Stimulated activated CD8-positive, alpha-beta memory T cell treated with anti-CD3 and anti-CD28 coated beads, Interleukin-12 subunit alpha, Interleukin-12 subunit beta, amount 100 ng/mL, for 24 hours (primary cell): ENCODE data around the gene AKAP6.
"Not testable (repeated sequence)": the region's sequence is repeated elsewhere in the genome, so short reads cannot be mapped to it uniquely, and the experiment has no call there.

ENCODE experiments used
- DNase-seq: peaks from one replicate; pipeline ENCODE4 v3.0.0-alpha.2; 2020; ENCODE audit errors: extremely low read depth

Gene AKAP6

GRCh38 chr14:32754209-32754608 is 425.1 kb downstream of the AKAP6 start:
- no peak for DNase-seq

- no peak for DNase-seq
These were observed 427.1 kb downstream of the AKAP6 start for GRCh38 chr14:32756173-32756572.

GRCh38 chr14:32756775-32757174 is 427.7 kb downstream of the AKAP6 start:
- no peak for DNase-seq

- no peak for DNase-seq
These were observed 428.5 kb downstream of the AKAP6 start for GRCh38 chr14:32757568-32757967.

- no peak for DNase-seq
These were observed 432.4 kb downstream of the AKAP6 start for GRCh38 chr14:32761381-32761968.

- no peak for DNase-seq
These were observed 433.8 kb downstream of the AKAP6 start for GRCh38 chr14:32762886-32763285.

- DNase-seq = no peak
These were observed 434.6 kb downstream of the AKAP6 start for GRCh38 chr14:32763673-32764072.

GRCh38 chr14:32764131-32764530 is 435.0 kb downstream of the AKAP6 start:
- no peak for DNase-seq

GRCh38 chr14:32770422-32770821 is 441.3 kb downstream of the AKAP6 start:
- DNase-seq = no peak

- no peak for DNase-seq
These were observed 445.1 kb downstream of the AKAP6 start for GRCh38 chr14:32774214-32774613.

- no peak for DNase-seq
These were observed 450.7 kb downstream of the AKAP6 start for GRCh38 chr14:32779840-32780239.

GRCh38 chr14:32784405-32784804 is 455.3 kb downstream of the AKAP6 start:
- DNase-seq = no peak

- no peak for DNase-seq
These were observed 456.5 kb downstream of the AKAP6 start for GRCh38 chr14:32785585-32785984.

- DNase-seq = no peak
These were observed 457.8 kb downstream of the AKAP6 start for GRCh38 chr14:32786886-32787285.

- DNase-seq = not testable (repeated sequence)
These were observed 463.9 kb downstream of the AKAP6 start for GRCh38 chr14:32793033-32793432.

GRCh38 chr14:32800320-32800719 is 471.2 kb downstream of the AKAP6 start:
- DNase-seq = no peak

GRCh38 chr14:32802295-32802694 is 473.2 kb downstream of the AKAP6 start:
- DNase-seq = no peak

- no peak for DNase-seq
These were observed 476.9 kb downstream of the AKAP6 start for GRCh38 chr14:32805979-32806378.

- DNase-seq = no peak
These were observed 479.5 kb downstream of the AKAP6 start for GRCh38 chr14:32808644-32809043.

- no peak for DNase-seq
These were observed 480.2 kb downstream of the AKAP6 start for GRCh38 chr14:32809255-32809654.

- DNase-seq = no peak
These were observed 484.3 kb downstream of the AKAP6 start for GRCh38 chr14:32813401-32813800.

GRCh38 chr14:32814721-32815120 is 485.6 kb downstream of the AKAP6 start:
- DNase-seq = no peak

- DNase-seq = no peak
These were observed 487.5 kb downstream of the AKAP6 start for GRCh38 chr14:32816588-32816987.

- DNase-seq = no peak
These were observed 488.7 kb downstream of the AKAP6 start for GRCh38 chr14:32817780-32818179.
